Pancreas (tissue), 10 donors: ENCODE results near the gene BMF. TPM values are rescaled to one million over a fixed set of nuclear protein-coding genes. Genes with fewer than 3 reads are reported as not detected.
"Not testable (repeated sequence)": the region's sequence is repeated elsewhere in the genome, so short reads cannot be mapped to it uniquely, and the experiment has no call there.

Experiments used
- ATAC-seq, 4 donors: fragments of 200-7000 bp; cut with Tn5 transposase; one replicate each; pipeline versions ENCODE4 v1.8.0 to v1.9.1; 2020; ENCODE audit warnings: mild to moderate bottlenecking in 4 of 4, moderate library complexity in 4 of 4
- DNase-seq, 6 donors: peaks; one replicate each; pipeline ENCODE4 v3.0.0-alpha.2; 2020
- FAIRE-seq: peaks from 2 replicates; lab custom pipeline; 2012; peaks lifted over from hg19 to GRCh38; lab: Jason Lieb, UNC
- H3K27ac ChIP-seq, 4 donors: fragments of 200-600 bp; sonication (generic); 1 replicate in 3 of 4; 2 replicates in 1 of 4; pipeline versions ENCODE4 v1.5.0 to v1.8.0; 2020
- H3K27me3 ChIP-seq, 4 donors: fragments of 200-600 bp; one replicate each; pipeline ENCODE4 v1.8.0; 2021
- H3K36me3 ChIP-seq, 3 donors: fragments of 200-600 bp; sonication (generic) in 1 of 3; one replicate each; pipeline versions ENCODE4 v1.5.0 to v1.8.0; 2020 to 2021
- H3K4me1 ChIP-seq, 3 donors: fragments of 200-600 bp; one replicate each; pipeline ENCODE4 v1.8.0; 2021
- H3K4me3 ChIP-seq, 4 donors: fragments of 200-600 bp; sonication (generic) in 2 of 4; one replicate each; pipeline versions ENCODE4 v1.5.0 to v1.8.0; 2020 to 2021
- H3K9me3 ChIP-seq, 4 donors: fragments of 200-600 bp; one replicate each; pipeline ENCODE4 v1.8.0; 2021
- CTCF ChIP-seq, 4 donors: fragments of 200-600 bp; sonication (generic) in 3 of 4; IDR thresholded peaks; one replicate each; pipeline versions ENCODE4 v1.5.0 to v1.8.0; 2021; ENCODE audit warnings: antibody characterized with exemption in 4 of 4
- WGBS, 2 donors: extraction: QIAGEN DNeasy Blood & Tissue Kit; methylation state at CpG; one replicate each; pipeline ENCODE4 v1.1.7; 2013; 5-methylcytosine and 5-hydroxymethylcytosine counted together
- intact Hi-C, 3 donors: fragments of 100-400 bp; cut with DNase I; formaldehyde crosslinking; loops; one replicate each; pipeline versions ENCODE4 v1.11.1 to v1.14.2; 2022
- polyA plus RNA-seq, 2 donors: library from polyadenylated mRNA; stranded (reverse); fragments of 200-250 nt; gene quantifications; one replicate each; pipeline ENCODE4 v1.2.3, GENCODE V29; 2013
- total RNA-seq, 6 donors: library from RNA; stranded (reverse); fragmentation: NEBNext Ultra II Directional in 4 of 6; extraction: Animal tissue kit (Norgen Biotek cat#: 25700) in 4 of 6; gene quantifications; one replicate each; pipeline versions ENCODE4 v1.2.1 to v1.2.4, GENCODE V29; 2021 to 2023
- donor health status: healthy with polysubstance abuse.
- donor health status: DM: no; HTN: no; CAD: no; lungs with moderate emphysema.
- donor health status: DM: no; HTN: no; CAD: no.
- donor health status: control.
- donor health status: control.
- donor health status: Bipolar disorder and iron deficiency.
- donor health status: DM: yes; HTN: yes; CAD: no.
- donor health status: DM: no; HTN: no; CAD: no.
- donor health status: DM: no; HTN: no; CAD: no.
- donor health status: DM: yes; HTN: yes; CAD: no.

The BMF gene
- total and polyA plus RNA-seq, 8 donors, result 4.1 to 25.9 (median 6.1) TPM

GRCh38 chr15:40128766-40129660, 20.3 kb upstream of the BMF start:
- no peak overlapping the region for H3K4me3 ChIP-seq
- peaks cover 0 to 6% (median 0%) of the 10 kb centered on the region in 4 donors for H3K27me3 ChIP-seq
- no peak overlapping the region for H3K27ac ChIP-seq
- FAIRE-seq (no peak), DNase-seq (no peak), ATAC-seq (no peak)
- WGBS, 2 donors, result 58 to 71% methylated on average over 27 of the region's 27 CpGs
- no peaks in the 10 kb centered on the region for H3K9me3 ChIP-seq
- peaks cover 3 to 8% (median 4%) of the 10 kb centered on the region in 3 donors for H3K4me1 ChIP-seq
- intact Hi-C loops, result no loop called here
- no peaks in the 10 kb centered on the region for H3K36me3 ChIP-seq
- TF ChIP-seq CTCF (IDR thresholded peaks at IDR 0.05), result no peak

GRCh38 chr15:40125950-40126349, 17.3 kb upstream of the BMF start:
- FAIRE-seq, result peak; percentile 98
- Histone ChIP-seq H3K9me3 (no peaks in the 10 kb centered on the region), H3K4me1 (peaks cover 3 to 8% (median 4%) of the 10 kb centered on the region in 3 donors), H3K27ac (no peak overlapping the region), H3K36me3 (no peaks in the 10 kb centered on the region), H3K4me3 (no peak overlapping the region), H3K27me3 (peaks cover 0 to 6% (median 0%) of the 10 kb centered on the region in 4 donors)
- ATAC-seq, result no peak
- no peak for TF ChIP-seq CTCF (IDR thresholded peaks at IDR 0.05)
- DNase-seq, result no peak
- WGBS, 2 donors, result 84 to 89% methylated on average over 7 of the region's 7 CpGs
- intact Hi-C loops, result no loop called here

GRCh38 chr15:40124807-40125285, 16.2 kb upstream of the BMF start:
- intact Hi-C loops, H3K4me3 ChIP-seq, H3K27me3 ChIP-seq, H3K36me3 ChIP-seq, H3K9me3 ChIP-seq, H3K27ac ChIP-seq, H3K4me1 ChIP-seq, FAIRE-seq: not testable (repeated sequence)
- 29 to 36% methylated on average over 4 to 5 of the region's 5 CpGs for WGBS, 2 donors
- peak; percentile 92 to 95 (median 92) for ATAC-seq
- DNase-seq, result peak in 2 of 6 donors; percentile 47 to 65

- H3K27me3 ChIP-seq, intact Hi-C loops, DNase-seq, H3K4me1 ChIP-seq, H3K9me3 ChIP-seq, H3K27ac ChIP-seq, H3K36me3 ChIP-seq, ATAC-seq, H3K4me3 ChIP-seq, FAIRE-seq: not testable (repeated sequence)
- 79 to 88% methylated on average over 3 of the region's 3 CpGs for WGBS, 2 donors
Measured at GRCh38 chr15:40124333-40124732, 15.7 kb upstream of the BMF start.

- H3K4me1 ChIP-seq, H3K27ac ChIP-seq, H3K36me3 ChIP-seq, ATAC-seq, FAIRE-seq, H3K9me3 ChIP-seq, H3K27me3 ChIP-seq, intact Hi-C loops, H3K4me3 ChIP-seq, DNase-seq: not testable (repeated sequence)
- WGBS, 2 donors, result 88 to 97% methylated on average over 4 to 5 of the region's 5 CpGs
Measured at GRCh38 chr15:40123863-40124262, 15.2 kb upstream of the BMF start.

- H3K36me3 ChIP-seq, H3K27me3 ChIP-seq, H3K9me3 ChIP-seq, FAIRE-seq, H3K27ac ChIP-seq, H3K4me3 ChIP-seq, ATAC-seq, intact Hi-C loops, DNase-seq, H3K4me1 ChIP-seq: not testable (repeated sequence)
- 100% methylated on average over 1 of the region's 1 CpG; no CpG with 5 or more reads in 1 of the 2 donors for WGBS, 2 donors
Measured at GRCh38 chr15:40122989-40123388, 14.3 kb upstream of the BMF start.
